Amniotic stem cell (primary cell): ENCODE results near the gene CHN2.

Experiments used
- DNase-seq: peaks from one replicate; lab custom pipeline; 2025; lab: John Stamatoyannopoulos, UW

Gene CHN2

GRCh38 chr7:29194594-29195427, at the start of gene CHN2:
TSS of gene CHN2 (plus strand) at chr7:29194775.
- no peak for DNase-seq

DNA sequence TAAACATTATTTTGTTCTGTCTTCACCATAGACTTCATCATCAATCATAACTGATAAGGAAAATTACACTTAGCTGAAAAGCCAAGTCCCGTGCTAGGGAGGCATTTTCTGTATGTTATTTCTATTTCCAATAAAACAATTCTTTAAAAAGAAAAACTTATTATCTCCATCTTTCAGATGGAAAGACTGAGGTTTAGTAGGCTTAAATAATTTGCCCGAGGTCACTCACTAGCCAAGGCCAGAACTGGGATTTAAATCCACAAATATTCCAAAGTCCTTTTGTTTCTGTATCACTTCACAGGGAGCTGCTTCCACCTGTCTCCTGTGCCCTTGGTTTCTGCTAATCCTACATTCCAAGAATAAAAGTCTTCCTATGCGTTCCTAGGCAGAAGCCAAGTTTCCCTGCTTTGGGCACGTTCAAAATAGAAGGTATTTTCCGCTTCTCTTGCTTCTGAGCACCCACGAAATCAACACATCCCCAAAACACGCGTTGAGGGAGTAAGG, 49.0 kb upstream of the CHN2 start:
- no peak for DNase-seq

- DNase-seq: no peak
These were observed 48.4 kb upstream of the CHN2 start, which contains the start of gene CPVL for GRCh38 chr7:29146057-29146706. TSS of gene CPVL (minus strand) at chr7:29146537. CDS start at chr7:29121061, 25,476 bp downstream.

GRCh38 chr7:29146888-29147609, 47.5 kb upstream of the CHN2 start:
- DNase-seq: no peak

GRCh38 chr7:29147821-29148220, 46.8 kb upstream of the CHN2 start:
- DNase-seq: no peak

GRCh38 chr7:29149036-29149435, 45.5 kb upstream of the CHN2 start:
- DNase-seq: no peak

DNA sequence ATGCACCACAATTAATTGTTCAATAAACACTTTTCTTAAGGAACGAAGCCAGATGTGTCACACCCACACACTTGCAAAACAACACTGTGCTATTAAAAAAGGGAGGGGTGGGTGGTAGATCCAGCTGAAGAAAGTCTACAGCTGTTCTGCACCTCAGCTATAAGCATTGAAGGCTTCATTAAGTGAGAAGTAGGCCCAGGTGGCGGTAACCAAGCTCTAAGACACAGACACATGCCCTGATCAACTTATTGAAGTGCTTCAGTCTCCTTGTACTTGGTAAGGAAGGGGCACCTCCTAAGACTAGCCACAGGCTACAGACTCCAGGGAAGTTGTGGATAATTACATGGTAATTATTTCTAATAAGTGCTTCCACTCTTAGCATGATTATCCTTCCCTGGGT, 43.7 kb upstream of the CHN2 start:
- DNase-seq: no peak

- DNase-seq: no peak
These were observed 40.5 kb upstream of the CHN2 start for GRCh38 chr7:29154076-29154475.

DNA sequence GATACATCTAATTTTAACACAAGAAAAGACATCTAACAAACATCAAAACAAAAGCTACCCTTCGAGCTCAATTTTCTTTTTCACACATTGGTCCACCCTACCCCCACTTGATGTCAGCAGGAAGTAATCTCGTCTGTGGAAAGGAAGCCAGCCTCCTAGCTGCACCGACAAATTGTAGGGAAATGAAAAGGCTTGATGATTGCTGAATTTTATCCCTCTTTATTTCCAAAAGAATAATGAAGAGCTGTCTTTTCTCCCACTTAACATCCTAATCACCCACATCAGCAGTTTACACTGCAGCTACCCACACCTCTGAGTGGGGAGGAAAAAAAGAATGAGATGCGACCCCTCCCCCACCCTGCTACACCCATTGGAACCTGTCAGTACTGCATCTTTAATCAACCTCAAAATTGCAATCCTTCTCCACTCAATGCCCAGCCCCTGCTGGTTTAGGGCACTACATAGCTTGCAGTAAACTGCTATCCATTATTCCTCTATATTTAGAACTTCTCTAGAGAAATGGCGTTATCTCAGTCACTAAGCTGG, 37.6 kb upstream of the CHN2 start:
- no peak for DNase-seq

GRCh38 chr7:29158795-29159423, 35.7 kb upstream of the CHN2 start:
- no peak for DNase-seq

DNA sequence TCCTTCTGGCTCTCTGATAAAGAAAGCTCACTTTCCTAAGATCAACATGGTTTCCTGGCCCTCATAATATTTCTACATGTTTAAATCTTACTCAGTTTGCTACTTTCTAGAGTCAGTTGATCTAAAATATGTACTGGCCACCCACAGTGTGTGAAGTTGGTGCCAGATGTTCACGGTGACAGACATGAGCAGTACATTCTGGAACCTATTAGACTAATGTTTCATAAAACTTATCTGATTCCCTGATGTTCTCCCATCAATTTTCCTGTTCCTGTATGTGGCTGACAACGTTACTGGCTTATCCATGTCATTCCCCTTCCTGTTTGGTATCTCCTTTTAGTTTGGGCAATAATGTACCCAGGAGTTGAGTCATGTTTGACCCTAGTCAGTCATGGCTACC, 34.5 kb upstream of the CHN2 start:
- DNase-seq: no peak

- DNase-seq: no peak
These were observed 33.3 kb upstream of the CHN2 start for GRCh38 chr7:29161231-29161630.

- DNase-seq: no peak
These were observed 32.0 kb upstream of the CHN2 start for GRCh38 chr7:29162577-29162976.

DNA sequence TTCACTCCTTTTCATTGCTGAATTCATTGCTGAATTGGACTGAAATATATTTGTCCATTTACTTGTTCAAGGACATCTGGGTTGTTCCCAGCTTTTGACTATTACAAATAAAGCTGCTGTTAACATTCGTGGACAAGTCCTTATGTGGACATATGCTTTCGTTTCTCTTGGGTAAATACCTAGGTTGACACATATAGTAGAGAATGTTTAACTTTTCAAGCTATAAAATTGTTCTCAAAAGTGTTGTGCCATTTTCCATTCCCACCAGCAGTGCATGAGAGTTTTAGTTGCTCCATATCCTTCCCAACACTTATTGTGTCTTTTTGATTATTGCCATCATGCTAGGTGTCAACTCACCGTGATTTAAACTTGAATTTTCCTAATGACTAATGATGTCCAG, 30.7 kb upstream of the CHN2 start:
- no peak for DNase-seq

GRCh38 chr7:29167721-29168120, 26.9 kb upstream of the CHN2 start:
- no peak for DNase-seq

DNA sequence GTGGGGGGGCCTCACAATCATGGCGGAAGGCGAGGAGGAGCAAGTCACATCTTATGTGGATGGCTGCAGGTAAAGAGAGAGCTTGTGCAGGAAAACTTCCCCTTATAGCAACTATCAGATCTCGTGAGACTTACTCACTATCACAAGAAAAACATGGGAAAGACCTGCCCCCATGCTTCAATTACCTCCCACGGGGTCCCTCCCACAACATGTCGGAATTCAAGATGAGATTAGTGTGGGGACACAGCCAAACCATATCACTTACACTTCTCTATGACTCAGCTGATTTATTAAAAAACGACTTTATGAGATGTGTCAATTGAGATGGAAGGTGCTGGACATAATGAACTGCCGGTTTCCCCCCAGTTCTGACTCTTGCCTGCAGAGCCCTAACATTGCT, 23.8 kb upstream of the CHN2 start:
- DNase-seq: no peak

GRCh38 chr7:29173458-29173857, 21.1 kb upstream of the CHN2 start:
- DNase-seq: no peak

DNA sequence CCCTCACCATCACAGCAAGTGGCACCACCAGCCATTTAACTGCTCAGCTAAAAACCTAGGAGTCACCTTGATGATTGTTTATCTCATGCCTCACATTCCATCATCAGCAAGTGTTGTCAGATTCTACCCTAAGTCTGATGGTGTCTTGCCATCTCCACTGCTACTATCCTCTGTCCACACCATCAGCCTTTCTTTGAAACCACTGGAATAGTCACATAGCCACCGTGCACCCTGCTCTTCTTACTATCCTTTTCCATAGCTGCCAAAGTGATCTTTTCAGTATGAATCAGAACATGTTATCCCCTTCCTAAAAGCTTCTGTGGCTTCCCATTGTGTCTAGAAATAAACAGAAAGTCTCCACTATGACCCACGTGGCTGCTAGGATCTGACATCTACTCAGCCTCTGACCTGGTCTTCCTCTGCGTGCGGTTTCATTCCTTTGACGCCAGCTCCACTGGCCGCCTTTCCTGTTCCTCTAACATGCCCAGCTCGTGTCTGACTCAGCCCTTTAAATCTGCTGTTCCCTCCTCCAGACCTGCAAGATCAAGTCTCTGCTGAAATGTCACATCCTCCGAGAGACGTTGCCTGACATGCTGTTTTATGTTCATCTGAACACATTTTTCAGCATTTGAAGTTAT, 16.5 kb upstream of the CHN2 start:
- no peak for DNase-seq

GRCh38 chr7:29179115-29179514, 15.5 kb upstream of the CHN2 start:
- DNase-seq: no peak

DNA sequence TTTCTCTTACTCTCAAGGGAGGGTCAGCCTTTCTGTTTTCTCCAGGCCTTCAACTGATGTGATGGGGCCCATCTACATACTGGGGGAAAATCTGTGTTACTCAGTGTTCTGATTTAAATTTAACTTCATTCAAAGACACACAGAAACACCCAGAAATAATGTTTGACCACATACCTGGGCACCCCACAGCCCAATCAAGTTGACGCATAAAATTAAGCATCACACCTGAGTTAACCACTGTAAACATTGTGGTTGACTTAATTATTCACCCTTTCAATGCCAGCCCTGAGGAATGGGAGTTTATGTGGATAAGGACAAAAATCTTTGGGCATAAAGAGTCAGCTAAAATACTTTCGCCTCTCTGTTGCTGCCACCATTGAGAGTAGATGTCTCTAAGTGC, 10.0 kb upstream of the CHN2 start:
- no peak for DNase-seq

GRCh38 chr7:29185613-29186012, 9.0 kb upstream of the CHN2 start:
- no peak for DNase-seq
